Limb (tissue), 2 donors: ENCODE results near the gene DOC2A.
A peak's percentile ranks its signal among the peaks of the same experiment; 100 is the strongest.
"Not testable (repeated sequence)": the region's sequence is repeated elsewhere in the genome, so short reads cannot be mapped to it uniquely, and the experiment has no call there.

Experiments
- DNase-seq, 2 donors: peaks; one replicate each; pipeline ENCODE4 v3.0.0-alpha.2; 2016; ENCODE audit errors: extremely low spot score in 2 of 2

The DOC2A gene

GRCh38 chr16:29973384-29974246, 37.2 kb downstream of the DOC2A start, which contains the start of gene TAOK2:
TSS of gene TAOK2 (plus strand) at chr16:29973868. CDS start at chr16:29977773, 3,905 bp downstream.
- DNase-seq: peak; percentile 99

GRCh38 chr16:29972992-29973383, 37.8 kb downstream of the DOC2A start:
- no peak for DNase-seq

DNA sequence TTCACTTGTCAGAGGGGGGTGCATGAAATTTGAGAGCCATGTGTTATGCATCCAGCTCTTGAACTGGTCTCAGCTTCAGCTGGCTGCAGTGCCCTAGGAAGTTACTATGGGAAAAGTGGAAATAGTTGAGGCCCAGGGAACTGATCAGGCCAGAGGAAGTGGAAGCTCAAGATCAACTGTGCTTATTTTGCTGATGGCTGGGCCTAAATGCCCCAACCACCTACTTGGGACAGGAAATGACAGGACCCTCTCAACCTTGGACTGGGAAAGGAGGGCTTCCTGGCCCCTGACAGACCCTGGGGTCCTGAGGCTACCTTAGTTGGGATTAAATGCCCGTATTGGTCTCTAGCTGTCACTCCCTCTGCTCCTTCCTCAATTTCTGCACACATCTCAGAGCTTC, 38.3 kb downstream of the DOC2A start:
- DNase-seq: no peak

DNA sequence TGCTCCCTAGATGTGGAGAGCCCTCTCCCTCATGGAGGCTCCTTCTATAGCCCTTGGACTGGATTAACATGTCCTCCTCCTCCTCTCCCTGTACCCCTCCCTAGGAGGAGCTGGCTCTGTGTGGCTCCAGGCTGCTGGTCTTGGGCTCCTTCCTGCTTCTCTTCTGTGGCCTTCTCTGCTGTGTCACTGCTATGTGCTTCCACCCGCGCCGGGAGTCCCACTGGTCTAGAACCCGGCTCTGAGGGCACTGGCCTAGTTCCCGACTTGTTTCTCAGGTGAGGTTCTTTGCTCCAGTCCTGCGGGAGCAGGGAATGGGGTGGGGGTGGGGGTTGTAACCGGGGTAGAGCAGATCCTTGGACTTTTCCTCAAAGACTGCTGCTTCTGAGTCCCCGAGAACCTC, 39.5 kb downstream of the DOC2A start:
- DNase-seq: no peak

DNA sequence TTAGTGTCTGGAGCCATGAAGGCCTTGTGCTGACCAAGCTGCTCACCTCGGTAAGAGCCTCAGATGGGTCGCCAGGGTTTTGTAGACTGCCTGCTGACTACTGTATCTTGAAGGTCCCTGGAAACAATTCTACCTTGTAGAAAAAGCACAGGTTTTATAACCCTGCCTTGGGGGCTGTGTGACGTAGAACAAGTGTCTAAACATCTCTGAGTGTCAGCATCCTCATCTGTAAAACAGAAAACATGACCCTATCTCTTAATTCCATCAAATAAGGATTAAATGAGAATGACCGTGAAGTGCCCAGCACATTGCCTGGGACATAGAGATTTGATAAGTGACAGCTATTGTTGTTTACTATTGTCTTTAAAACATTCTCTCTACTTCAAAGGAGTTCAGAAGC, 42.6 kb downstream of the DOC2A start:
- no peak for DNase-seq

- no peak for DNase-seq
Observed at GRCh38 chr16:29963021-29963743, 47.6 kb downstream of the DOC2A start.

DNA sequence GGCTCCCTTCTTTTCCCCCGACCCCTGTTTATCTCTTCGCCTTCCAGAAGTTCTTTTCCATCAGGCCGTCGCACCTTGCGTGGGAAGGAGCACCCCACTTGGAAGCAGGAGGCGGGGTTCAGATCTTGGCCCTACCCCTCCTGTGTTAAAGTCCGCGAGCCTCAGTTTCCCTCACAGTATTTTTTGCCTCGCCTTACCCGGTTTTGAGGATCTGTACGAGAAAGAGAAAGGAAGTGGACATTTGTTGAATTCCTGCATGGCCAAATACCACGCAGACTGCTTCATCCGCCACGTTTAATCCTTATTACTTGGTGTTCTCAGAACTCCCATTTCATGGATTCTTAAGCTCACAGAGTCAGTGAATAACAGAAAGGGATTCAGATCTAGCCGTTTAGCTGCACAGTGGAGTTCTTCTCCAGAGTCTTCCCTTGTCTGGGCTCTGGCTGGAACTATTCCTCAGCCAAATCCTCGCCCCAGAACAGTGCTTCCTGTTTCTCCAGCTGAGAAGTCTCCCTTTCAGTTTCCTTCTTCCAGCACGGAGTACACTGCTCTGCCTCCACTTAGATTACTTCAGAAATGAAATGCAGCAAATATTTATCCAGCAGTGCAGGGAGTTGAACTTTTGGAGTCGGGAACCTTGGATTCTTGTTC, 48.4 kb downstream of the DOC2A start:
- peak in 1 of 2 donors; percentile 11 for DNase-seq

- peak; percentile 90 to 97 for DNase-seq
Observed at GRCh38 chr16:29961479-29962343, 49.1 kb downstream of the DOC2A start, which contains the start of gene TMEM219. TSS of gene TMEM219 (plus strand) at chr16:29962079. CDS start at chr16:29963144, 1,065 bp downstream.

DNA sequence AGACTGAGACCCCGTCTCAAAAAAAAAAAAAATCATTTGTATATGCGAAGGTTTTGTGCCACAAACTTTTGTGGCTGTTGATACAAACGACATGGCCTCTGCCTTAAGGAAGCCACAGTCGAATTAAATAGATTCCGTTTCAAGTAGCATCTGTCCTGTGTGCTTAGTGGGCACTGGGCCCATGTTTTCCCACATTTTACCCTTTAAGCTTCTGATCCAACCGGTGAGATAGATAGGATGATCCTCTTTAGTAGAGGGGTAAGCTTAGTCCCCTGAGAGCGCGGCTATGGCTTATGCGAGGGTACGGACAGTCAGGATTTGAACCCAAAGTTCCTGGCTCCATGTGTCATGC, 49.7 kb downstream of the DOC2A start:
- DNase-seq: no peak

DNA sequence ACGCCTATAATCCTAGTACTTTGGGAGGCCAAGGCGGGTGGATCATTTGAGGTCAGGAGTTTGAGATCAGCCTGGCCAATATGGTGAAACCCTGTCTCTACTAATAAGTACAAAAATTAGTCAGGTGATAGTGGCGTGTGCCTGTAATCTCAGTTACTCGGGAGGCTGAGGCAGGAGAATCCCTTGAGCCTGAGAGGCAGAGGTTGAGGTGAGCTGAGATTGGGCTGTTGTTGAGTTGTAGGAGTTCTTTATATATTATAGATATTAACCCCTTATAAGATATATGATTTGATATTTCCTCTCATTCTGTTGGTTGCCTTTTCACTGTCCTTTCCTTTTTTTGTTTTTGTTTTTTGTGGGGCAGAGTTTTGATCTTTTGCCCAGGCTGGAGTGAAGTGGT, 51.0 kb downstream of the DOC2A start:
- DNase-seq: not testable (repeated sequence)

DNA sequence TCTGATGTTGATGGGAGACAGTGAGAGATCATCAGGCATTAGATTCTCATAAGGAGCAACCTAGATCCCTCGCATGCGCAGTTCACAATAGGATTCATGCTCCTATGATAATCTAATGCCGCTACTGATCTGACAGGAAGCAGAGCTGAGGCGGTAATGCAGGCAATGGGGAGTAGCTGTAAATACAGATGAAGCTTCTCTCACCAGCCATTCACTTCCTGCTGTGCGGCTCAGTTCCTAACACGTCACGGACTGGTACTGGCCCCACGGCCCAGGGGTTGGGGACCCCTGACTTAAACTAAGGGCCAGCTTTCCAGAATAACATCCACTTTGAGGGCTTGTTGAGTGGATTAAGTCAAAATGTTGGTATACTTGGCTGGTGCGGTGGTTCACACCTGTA, 51.5 kb downstream of the DOC2A start:
- no peak for DNase-seq

GRCh38 chr16:29958756-29959155, 52.1 kb downstream of the DOC2A start:
- DNase-seq: no peak
